HCT116 (cell line): ENCODE data around the gene POLR1A. TPM values are rescaled to one million over a fixed set of nuclear protein-coding genes. Genes with fewer than 3 reads are reported as not detected.

Source experiments
- ATAC-seq: fragments of 200-7000 bp; cut with Tn5 transposase; 2 replicates; pipeline ENCODE4 v1.9.1; 2020; ENCODE audit warnings: mild to moderate bottlenecking, moderate library complexity
- BruUV-seq: library from RNA; stranded (reverse); fragments of 400-500 nt; replicated peaks from 2 replicates; lab custom pipeline; 2021; lab: Mats Ljungman, UMichigan
- CTCF ChIA-PET: fragments of 300-600 bp; sonication (Branson Sonifier 250); formaldehyde crosslinking; loops from one replicate; lab custom pipeline; 2021; ENCODE audit warnings: antibody characterized with exemption; lab: Charles Lee
- POLR2A ChIA-PET: fragments of 300-600, 350-600 bp; sonication (Branson Sonifier 250); formaldehyde crosslinking; loops from one replicate; lab custom pipeline; 2021; ENCODE audit warnings: antibody characterized with exemption; lab: Charles Lee
- RAD21 ChIA-PET, 2 experiments: fragments of 300-600 bp; sonication (Branson Sonifier 250); formaldehyde crosslinking; loops; one replicate each; lab custom pipeline; 2023; ENCODE audit warnings: low total read pairs in 2 of 2; ENCODE audit not compliant: uncharacterized antibody in 2 of 2, unreplicated experiment in 2 of 2, low non-redundant PET in 1 of 2; lab: Charles Lee
- DNase-seq: peaks from one replicate; pipeline ENCODE4 v3.0.0-alpha.2; 2010; ENCODE audit warnings: low read depth, low spot score
- H2AFZ ChIP-seq: fragments of 200-600 bp; shearing (Covaris generic), sonication (generic); 2 replicates; pipeline ENCODE4 v1.6.1; 2017; ENCODE audit warnings: low read depth, mixed run types, mixed read lengths, antibody characterized with exemption, low read length; ENCODE audit not compliant: poor library complexity, severe bottlenecking
- H3K27ac ChIP-seq: 2 replicates; pipeline ENCODE4 v1.5.1; 2012; ENCODE audit warnings: low read depth, low read length
- H3K27me3 ChIP-seq: fragments of 200-600 bp; sonication (generic); 2 replicates; pipeline ENCODE4 v1.6.1; 2016; ENCODE audit warnings: mixed run types, low read length, mixed read lengths; ENCODE audit not compliant: insufficient read depth
- H3K36me3 ChIP-seq, 2 experiments: fragments of 200-500 bp in 1 of 2; fragments of 200-600 bp in 1 of 2; sonication (Bioruptor generic) in 1 of 2; sonication (generic) in 1 of 2; 2 replicates each; pipeline versions ENCODE4 v1.5.1 to v1.6.1; 2014 to 2016; ENCODE audit warnings: low read length in 2 of 2, inconsistent platforms in 1 of 2, mixed read lengths in 1 of 2, mixed run types in 1 of 2; ENCODE audit not compliant: insufficient read depth in 2 of 2, control insufficient read depth in 1 of 2
- H3K4me1 ChIP-seq, 2 experiments: fragments of 200-600 bp in 1 of 2; sonication (generic) in 1 of 2; 2 replicates each; pipeline versions ENCODE4 v1.5.1 to v1.6.1; 2012 to 2017; ENCODE audit warnings: low read length in 2 of 2, inconsistent platforms in 1 of 2, mild to moderate bottlenecking in 1 of 2, mixed read lengths in 1 of 2, mixed run types in 1 of 2, moderate library complexity in 1 of 2; ENCODE audit not compliant: insufficient read depth in 2 of 2, control insufficient read depth in 1 of 2
- H3K4me2 ChIP-seq: fragments of 200-600 bp; sonication (generic); 2 replicates; pipeline ENCODE4 v1.6.1; 2017; ENCODE audit warnings: mixed run types, low read length, mixed read lengths
- H3K4me3 ChIP-seq, 2 experiments: fragments of 200-600 bp in 1 of 2; sonication (generic) in 1 of 2; replicated peaks in 1 of 2; 2 replicates each; pipeline ENCODE4 v1.5.1; 2011 to 2016; ENCODE audit warnings: low read length in 2 of 2, control low read depth in 1 of 2, low read depth in 1 of 2, mild to moderate bottlenecking in 1 of 2, mixed read lengths in 1 of 2, mixed run types in 1 of 2
- H3K79me2 ChIP-seq: fragments of 200-600 bp; sonication (generic); 2 replicates; pipeline ENCODE4 v1.6.1; 2017; ENCODE audit warnings: mild to moderate bottlenecking, mixed run types, low read length, moderate library complexity, mixed read lengths; ENCODE audit not compliant: insufficient read depth
- H3K9ac ChIP-seq: fragments of 200-600 bp; sonication (generic); 2 replicates; pipeline ENCODE4 v1.6.1; 2016; ENCODE audit warnings: low read length, mixed read lengths
- H3K9me2 ChIP-seq: fragments of 200-600 bp; sonication (generic), shearing (Covaris generic); 2 replicates; pipeline ENCODE4 v1.6.1; 2017; ENCODE audit warnings: mixed run types, mild to moderate bottlenecking, moderate library complexity; ENCODE audit not compliant: insufficient read depth
- H3K9me3 ChIP-seq, 2 experiments: fragments of 200-500 bp in 1 of 2; fragments of 200-600 bp in 1 of 2; sonication (Bioruptor generic) in 1 of 2; sonication (generic) in 1 of 2; 2 replicates each; pipeline ENCODE4 v1.6.1; 2014 to 2017; ENCODE audit warnings: low read length in 2 of 2, mixed read lengths in 2 of 2, inconsistent platforms in 1 of 2, low read depth in 1 of 2, mild to moderate bottlenecking in 1 of 2, mixed run types in 1 of 2, moderate library complexity in 1 of 2; ENCODE audit not compliant: control insufficient read depth in 1 of 2, insufficient read depth in 1 of 2
- H4K20me1 ChIP-seq: fragments of 200-600 bp; sonication (generic), shearing (Covaris generic); 2 replicates; pipeline ENCODE4 v1.6.1; 2017; ENCODE audit warnings: mixed run types, mild to moderate bottlenecking, moderate library complexity; ENCODE audit not compliant: insufficient read depth
- ATF3 ChIP-seq: IDR thresholded peaks from 2 replicates; pipeline ENCODE4 v1.6.1; 2012
- CBX3 ChIP-seq: IDR thresholded peaks from 2 replicates; pipeline ENCODE4 v1.6.1; 2012; ENCODE audit warnings: low read depth
- CEBPB ChIP-seq: IDR thresholded peaks from 2 replicates; pipeline ENCODE4 v1.6.1; 2012; ENCODE audit warnings: low read depth
- CTCF ChIP-seq, 3 experiments: fragments of 200-600 bp in 1 of 3; sonication (generic) in 1 of 3; IDR thresholded peaks in 2 of 3; conservative IDR thresholded peaks in 1 of 3; 2 replicates each; pipeline ENCODE4 v1.5.1; 2012 to 2017; ENCODE audit warnings: low read depth in 2 of 3, low read length in 2 of 3, antibody characterized with exemption in 1 of 3, borderline replicate concordance in 1 of 3, control low read depth in 1 of 3, mild to moderate bottlenecking in 1 of 3, mixed read lengths in 1 of 3, mixed run types in 1 of 3, moderate library complexity in 1 of 3; ENCODE audit not compliant: insufficient read depth in 1 of 3
- ELF1 ChIP-seq: IDR thresholded peaks from 2 replicates; pipeline ENCODE4 v1.6.1; 2012; ENCODE audit warnings: low read depth, borderline replicate concordance
- EZH2 ChIP-seq: fragments of 200-600 bp; sonication (generic); IDR thresholded peaks from 2 replicates; pipeline ENCODE4 v1.6.1; 2017; ENCODE audit warnings: antibody characterized with exemption, mixed run types
- EZH2phosphoT487 ChIP-seq: fragments of 200-600 bp; IDR thresholded peaks from 2 replicates; pipeline ENCODE4 v1.6.1; 2018; ENCODE audit warnings: antibody characterized with exemption, borderline replicate concordance
- FOSL1 ChIP-seq: IDR thresholded peaks from 2 replicates; pipeline ENCODE4 v1.6.1; 2012; ENCODE audit warnings: low read depth
- JUND ChIP-seq: IDR thresholded peaks from 2 replicates; pipeline ENCODE4 v1.6.1; 2012
- MAX ChIP-seq: IDR thresholded peaks from 2 replicates; pipeline ENCODE4 v1.6.1; 2012
- SIN3A ChIP-seq: IDR thresholded peaks from 2 replicates; pipeline ENCODE4 v1.6.1; 2012; ENCODE audit warnings: low read depth
- SRF ChIP-seq: IDR thresholded peaks from 2 replicates; pipeline ENCODE4 v1.6.1; 2012; ENCODE audit warnings: low read depth
- ZBTB33 ChIP-seq: IDR thresholded peaks from 2 replicates; pipeline ENCODE4 v1.6.1; 2011; ENCODE audit warnings: mild to moderate bottlenecking, low read length, moderate library complexity; ENCODE audit not compliant: insufficient replicate concordance; ENCODE audit errors: extremely low read depth
- intact Hi-C: fragments of 100-400 bp; cut with micrococcal nuclease; formaldehyde crosslinking; loops from 2 replicates; pipeline ENCODE4 v1.10.0; 2022
- total RNA-seq: library from RNA; stranded (reverse); gene quantifications from one replicate; pipeline ENCODE4 v1.2.1, GENCODE V29; 2021; ENCODE audit not compliant: unreplicated experiment

POLR1A gene
- total RNA-seq, 1 experiment from 2014 or later, result 46.6 TPM

- RAD21 ChIA-PET, result no interaction called here
- CTCF ChIA-PET, result no interaction called here
- no TSS peak for BruUV-seq
- Histone ChIP-seq H2AFZ (no peak overlapping the region), H3K27me3 (no peaks in the 10 kb centered on the region), H3K9me2 (no peaks in the 10 kb centered on the region), H3K4me3 (no peak overlapping the region), H3K9me3 (no peaks in the 10 kb centered on the region), H3K9ac (no peak overlapping the region), H3K36me3 (no peaks in the 10 kb centered on the region), H4K20me1 (no peaks in the 10 kb centered on the region), H3K27ac (no peak overlapping the region), H3K4me2 (no peak overlapping the region), H3K79me2 (no peaks in the 10 kb centered on the region), H3K4me1 (peaks cover 0 to 3% of the 10 kb centered on the region in 2 experiments; a peak in 1 of 4 replicates)
- POLR2A ChIA-PET, result no interaction called here
- ATAC-seq, result no peak
- DNase-seq, result no peak
- TF ChIP-seq JUND (no peak), EZH2phosphoT487 (no peak), CTCF (IDR thresholded peaks at IDR 0.05 in 2 of 3, conservative IDR thresholded peaks at IDR 0.05 in 1 of 3; ENCODE audit: borderline replicate concordance in 1 of 3, insufficient read depth in 1 of 3, low read depth in 2 of 3, low read length in 2 of 3) (no peak), CEBPB (no peak), SIN3A (no peak), SRF (no peak), ZBTB33 (no peak), ELF1 (no peak), ATF3 (no peak), EZH2 (no peak), FOSL1 (no peak), CBX3 (no peak), MAX (no peak)
- intact Hi-C loops, result no loop called here
Observed at GRCh38 chr2:85983766-85984165, 121.9 kb downstream of the POLR1A start.
